IMR-90 (cell line): ENCODE measurements around the gene TBC1D22A.

Experiments
- BHLHE40 ChIP-seq: fragments of 150-350 bp; IDR thresholded peaks from 2 replicates; pipeline ENCODE4 v1.6.1; 2016; ENCODE audit warnings: mild to moderate bottlenecking, low read depth, low read length
- CHD1 ChIP-seq: IDR thresholded peaks from 2 replicates; pipeline ENCODE4 v1.6.1; 2012; ENCODE audit warnings: low read depth, low read length, improper control_type of control experiment
- RAD21 ChIP-seq: IDR thresholded peaks from 2 replicates; pipeline ENCODE4 v1.6.1; 2012; ENCODE audit warnings: low read length, improper control_type of control experiment
- TF ChIP-seq, protein P1 (sequence below): conservative IDR thresholded peaks from 2 replicates; pipeline ENCODE4 v1.5.1; 2012; ENCODE audit warnings: mild to moderate bottlenecking, low read depth, low read length, improper control_type of control experiment
- TF ChIP-seq, protein P2 (sequence below): fragments of 150-350 bp; IDR thresholded peaks from 2 replicates; pipeline ENCODE4 v1.6.1; 2017; ENCODE audit warnings: mild to moderate bottlenecking, antibody characterized with exemption, low read length, low read depth

- TF ChIP-seq, protein P1, sequence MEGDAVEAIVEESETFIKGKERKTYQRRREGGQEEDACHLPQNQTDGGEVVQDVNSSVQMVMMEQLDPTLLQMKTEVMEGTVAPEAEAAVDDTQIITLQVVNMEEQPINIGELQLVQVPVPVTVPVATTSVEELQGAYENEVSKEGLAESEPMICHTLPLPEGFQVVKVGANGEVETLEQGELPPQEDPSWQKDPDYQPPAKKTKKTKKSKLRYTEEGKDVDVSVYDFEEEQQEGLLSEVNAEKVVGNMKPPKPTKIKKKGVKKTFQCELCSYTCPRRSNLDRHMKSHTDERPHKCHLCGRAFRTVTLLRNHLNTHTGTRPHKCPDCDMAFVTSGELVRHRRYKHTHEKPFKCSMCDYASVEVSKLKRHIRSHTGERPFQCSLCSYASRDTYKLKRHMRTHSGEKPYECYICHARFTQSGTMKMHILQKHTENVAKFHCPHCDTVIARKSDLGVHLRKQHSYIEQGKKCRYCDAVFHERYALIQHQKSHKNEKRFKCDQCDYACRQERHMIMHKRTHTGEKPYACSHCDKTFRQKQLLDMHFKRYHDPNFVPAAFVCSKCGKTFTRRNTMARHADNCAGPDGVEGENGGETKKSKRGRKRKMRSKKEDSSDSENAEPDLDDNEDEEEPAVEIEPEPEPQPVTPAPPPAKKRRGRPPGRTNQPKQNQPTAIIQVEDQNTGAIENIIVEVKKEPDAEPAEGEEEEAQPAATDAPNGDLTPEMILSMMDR = no peak
- TF ChIP-seq, protein P2, sequence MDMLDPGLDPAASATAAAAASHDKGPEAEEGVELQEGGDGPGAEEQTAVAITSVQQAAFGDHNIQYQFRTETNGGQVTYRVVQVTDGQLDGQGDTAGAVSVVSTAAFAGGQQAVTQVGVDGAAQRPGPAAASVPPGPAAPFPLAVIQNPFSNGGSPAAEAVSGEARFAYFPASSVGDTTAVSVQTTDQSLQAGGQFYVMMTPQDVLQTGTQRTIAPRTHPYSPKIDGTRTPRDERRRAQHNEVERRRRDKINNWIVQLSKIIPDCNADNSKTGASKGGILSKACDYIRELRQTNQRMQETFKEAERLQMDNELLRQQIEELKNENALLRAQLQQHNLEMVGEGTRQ = no peak
- TF ChIP-seq BHLHE40 = no peak
- TF ChIP-seq RAD21 = no peak
- TF ChIP-seq CHD1 = no peak
Measured at GRCh38 chr22:46915950-46916730, 153.7 kb downstream of the TBC1D22A start.
